HuH-7.5 (cell line): ENCODE measurements around the gene NR3C1.
"Not testable (repeated sequence)": the region's sequence is repeated elsewhere in the genome, so short reads cannot be mapped to it uniquely, and the experiment has no call there.

Source experiments
- DNase-seq: peaks from one replicate; pipeline ENCODE4 v3.0.0; 2011; ENCODE audit warnings: low spot score

NR3C1 gene

DNA sequence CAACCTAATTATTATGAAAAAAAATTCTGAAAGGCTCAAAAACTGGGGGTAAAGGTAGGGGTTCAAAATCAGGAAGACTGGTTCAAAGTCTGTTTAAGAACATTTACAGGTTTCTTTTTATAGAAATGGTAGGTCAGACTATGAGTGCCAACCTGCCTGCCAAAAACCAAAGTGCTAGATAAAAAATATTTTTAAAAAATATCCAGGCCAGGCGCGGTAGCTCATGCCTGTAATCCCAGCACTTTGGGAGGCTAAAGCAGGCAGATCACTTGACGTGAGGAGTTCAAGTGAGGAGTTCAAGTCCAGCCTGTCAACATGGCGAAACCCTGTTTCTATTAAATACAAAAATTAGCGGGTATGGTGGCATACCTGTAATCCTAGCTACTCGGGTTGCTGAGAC lies 67.0 kb downstream of the NR3C1 start:
- DNase-seq = no peak

GRCh38 chr5:143334903-143335302 lies 68.6 kb downstream of the NR3C1 start:
- no peak for DNase-seq

DNA sequence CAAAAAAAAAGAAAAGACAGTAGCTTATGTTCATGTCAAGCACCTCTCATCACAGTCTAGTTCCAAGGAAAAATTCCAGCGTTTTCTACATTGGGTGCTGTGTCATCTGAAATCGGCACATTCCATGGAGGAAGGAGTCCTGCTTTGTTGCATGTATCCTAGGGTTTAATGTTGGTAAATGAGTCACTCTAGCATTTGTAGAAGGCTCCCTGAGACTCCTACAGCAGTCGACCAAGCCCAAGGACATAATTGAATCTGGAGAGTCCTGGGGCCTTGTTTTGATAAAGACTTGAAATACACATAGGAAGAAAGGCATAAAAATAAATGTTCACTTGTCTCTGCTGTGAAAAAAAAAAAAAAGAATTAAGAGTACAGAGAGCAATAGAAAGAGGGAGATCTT lies 69.1 kb downstream of the NR3C1 start:
- not testable (repeated sequence) for DNase-seq

GRCh38 chr5:143331956-143332355 lies 71.5 kb downstream of the NR3C1 start:
- DNase-seq = no peak

GRCh38 chr5:143329843-143330242 lies 73.6 kb downstream of the NR3C1 start:
- DNase-seq = no peak

DNA sequence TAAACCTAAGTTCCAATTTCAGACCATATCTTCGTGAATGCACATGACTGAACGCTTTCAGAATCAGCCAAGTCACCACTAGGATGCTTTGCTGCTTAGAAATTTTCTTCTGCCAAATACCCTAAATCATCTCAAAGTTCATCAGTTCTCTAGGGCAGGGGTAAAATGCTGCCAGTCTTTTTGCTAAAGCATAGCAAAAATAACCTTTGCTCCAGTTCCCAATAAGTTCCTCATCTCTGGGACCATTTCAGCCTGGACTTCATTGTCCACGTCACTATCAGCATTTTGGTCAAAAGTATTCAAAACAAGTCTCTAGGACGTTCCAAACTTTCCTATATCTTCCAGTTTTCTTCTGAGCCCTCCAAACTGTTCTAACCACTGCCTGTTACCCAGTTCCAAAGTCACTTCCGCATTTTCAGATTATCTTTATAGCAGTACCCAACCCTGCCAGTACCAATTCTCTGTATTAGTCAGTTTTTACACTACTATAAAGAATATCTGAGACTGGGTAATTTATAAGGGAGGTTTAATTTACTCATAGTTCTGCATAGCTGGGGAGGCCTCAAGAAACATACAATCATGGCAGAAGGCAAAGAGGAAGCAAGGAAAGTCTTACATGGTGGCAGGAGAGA lies 74.8 kb downstream of the NR3C1 start:
- DNase-seq = no peak

GRCh38 chr5:143325086-143325485 lies 78.4 kb downstream of the NR3C1 start:
- DNase-seq = not testable (repeated sequence)

DNA sequence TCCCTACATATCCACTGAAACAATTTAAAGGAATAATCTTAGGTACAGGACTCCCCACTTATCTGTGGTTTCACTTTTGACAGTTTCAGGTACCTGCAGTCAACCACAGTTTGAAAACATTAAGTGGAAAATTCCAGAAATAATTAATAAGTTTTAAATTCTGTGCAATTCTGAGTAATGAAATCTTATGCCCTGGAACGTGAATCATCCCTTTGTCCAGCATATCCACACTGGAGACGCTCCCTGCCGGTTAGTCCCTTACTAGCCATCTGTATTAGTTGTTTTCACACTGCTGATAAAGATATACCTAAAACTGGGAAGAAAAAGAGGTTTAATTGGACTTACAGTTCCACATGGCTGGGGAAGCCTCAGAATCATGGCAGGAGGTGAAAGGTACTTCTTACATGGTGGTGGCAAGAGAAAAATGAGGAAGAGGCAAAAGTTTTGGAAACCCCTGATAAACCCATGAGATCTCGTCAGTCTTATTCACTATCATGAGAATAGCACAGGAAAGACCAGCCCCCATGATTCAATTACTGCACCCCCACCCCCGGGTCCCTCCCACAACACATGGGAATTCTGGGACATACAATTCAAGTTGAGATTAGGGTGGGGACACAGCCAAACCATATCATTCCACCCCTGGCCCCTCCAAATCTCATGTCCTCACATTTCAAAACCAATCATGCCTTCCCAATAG lies 80.4 kb downstream of the NR3C1 start:
- DNase-seq = not testable (repeated sequence)

DNA sequence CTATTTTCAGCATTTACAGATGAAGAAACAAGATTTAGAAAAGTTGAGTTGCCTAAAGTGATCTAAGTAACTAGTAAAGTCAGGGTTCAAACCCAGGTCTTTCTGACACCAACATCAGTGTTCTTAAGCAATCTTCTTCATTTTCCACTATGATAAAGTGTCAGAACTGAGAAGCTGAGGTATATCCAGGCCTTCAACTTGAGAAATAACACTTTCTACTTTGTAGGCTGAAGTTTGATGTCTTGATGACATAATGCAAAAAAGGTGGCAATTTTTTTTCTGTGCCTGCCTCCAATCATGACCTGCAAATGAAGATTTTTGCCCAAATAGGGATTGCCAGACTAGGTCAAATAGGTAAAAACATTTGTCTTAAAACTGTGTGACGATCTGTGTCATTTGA lies 81.3 kb downstream of the NR3C1 start:
- DNase-seq = no peak

DNA sequence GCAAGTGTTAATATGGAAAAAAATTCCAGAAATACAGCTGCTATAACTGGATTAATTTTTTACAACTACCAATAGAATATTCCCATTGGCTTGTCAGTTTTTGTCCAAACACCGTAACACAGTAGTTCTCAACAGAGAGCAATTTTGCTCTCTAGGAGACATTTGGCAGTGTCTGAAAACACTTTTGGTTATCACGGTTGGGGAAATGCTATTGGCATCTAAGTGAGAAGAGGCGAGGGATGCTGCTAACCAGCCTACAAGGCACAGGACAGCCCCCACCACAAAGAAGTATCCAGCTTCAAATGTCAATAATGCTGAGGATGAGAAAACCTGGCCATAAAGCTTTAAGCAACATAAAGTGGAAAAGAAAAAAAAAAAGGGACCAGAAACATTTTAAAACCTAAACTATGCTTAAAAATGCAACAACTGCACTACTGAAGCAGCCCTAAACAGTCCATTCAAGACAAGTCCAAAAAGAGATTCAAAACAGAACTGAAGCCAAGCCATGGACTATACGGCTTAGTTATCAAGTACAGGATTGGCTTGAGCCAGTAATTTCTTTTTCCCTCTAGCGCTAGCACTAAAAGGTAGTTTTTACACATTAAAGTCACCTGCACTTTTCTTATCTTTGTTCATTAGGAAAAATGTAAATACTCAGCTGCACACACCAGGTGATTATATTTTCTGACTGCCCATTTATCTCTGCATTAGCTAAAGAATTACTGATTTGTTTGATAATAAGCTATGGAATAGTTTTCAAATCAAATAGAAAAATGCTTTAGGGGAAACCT lies 83.9 kb downstream of the NR3C1 start:
- DNase-seq = no peak

GRCh38 chr5:143318833-143319232 lies 84.7 kb downstream of the NR3C1 start:
- no peak for DNase-seq

- DNase-seq = no peak
These were observed 85.2 kb downstream of the NR3C1 start for GRCh38 chr5:143318270-143318669.

GRCh38 chr5:143316844-143317631 lies 86.4 kb downstream of the NR3C1 start:
- no peak for DNase-seq

GRCh38 chr5:143316337-143316736 lies 87.1 kb downstream of the NR3C1 start:
- no peak for DNase-seq

- DNase-seq = no peak
These were observed 87.6 kb downstream of the NR3C1 start for GRCh38 chr5:143315929-143316328.

DNA sequence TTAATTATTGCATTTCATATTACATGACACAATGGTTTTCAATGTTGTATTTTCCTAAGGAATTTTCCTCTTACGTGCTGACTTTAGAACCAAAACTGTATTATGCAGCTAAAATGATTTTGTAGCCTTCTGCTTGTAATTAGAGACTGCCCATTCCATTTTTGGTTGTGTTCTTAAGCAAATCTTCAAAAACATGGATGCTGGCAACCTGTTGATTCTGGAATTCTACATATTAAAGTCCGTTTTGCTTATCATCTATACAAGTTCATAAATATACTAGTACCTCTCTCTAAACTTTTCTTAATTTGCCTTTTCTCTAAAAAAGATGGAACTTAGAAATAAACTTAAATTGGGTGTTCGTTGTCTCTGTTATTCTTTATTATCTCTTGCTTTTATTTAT lies 88.3 kb downstream of the NR3C1 start:
- DNase-seq = no peak

DNA sequence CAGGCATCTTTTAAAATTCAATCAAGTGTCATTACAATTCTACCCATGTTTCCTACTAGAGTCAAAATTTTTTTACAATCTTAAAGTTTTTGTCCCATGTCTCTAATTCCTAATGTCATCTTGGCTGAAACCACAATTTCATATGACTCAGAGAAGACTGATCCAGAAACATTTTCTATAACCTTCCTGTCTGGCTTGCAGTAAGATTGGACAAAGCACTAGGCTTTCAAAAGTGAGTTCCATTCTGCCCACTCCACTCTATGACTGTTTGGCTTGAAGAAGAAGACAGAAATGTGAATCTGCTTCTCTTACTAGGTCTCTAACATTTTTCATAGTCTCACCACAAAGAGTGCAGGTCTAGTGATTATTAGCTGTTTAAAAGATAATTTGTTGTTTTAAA lies 88.8 kb downstream of the NR3C1 start:
- DNase-seq = no peak

- no peak for DNase-seq
These were observed 89.4 kb downstream of the NR3C1 start for GRCh38 chr5:143314099-143314498.

DNA sequence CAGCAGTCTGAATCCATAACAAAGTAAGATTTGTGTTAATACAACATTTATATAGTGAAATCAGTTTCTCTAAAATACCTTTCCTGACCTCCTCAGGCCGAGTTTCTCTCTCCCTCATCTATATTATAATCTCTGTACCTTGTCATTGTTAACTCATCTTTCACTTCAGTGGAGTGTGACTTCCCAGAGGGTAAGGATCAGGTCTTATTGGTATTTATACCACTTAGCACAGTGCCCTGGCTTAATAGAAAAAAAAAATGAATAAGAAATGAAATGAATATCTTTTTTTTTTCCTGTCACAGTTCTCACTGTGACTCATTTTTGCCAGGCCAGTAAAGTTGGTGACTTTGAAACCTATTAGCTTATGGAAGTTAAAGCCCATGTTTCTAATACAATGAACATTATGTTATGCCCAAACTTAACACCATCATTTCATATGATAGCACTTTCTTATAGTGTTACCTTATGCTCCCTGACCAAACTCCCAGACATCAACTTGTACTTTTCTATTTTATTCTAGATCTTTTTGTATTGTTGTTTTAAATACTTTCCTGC lies 90.1 kb downstream of the NR3C1 start:
- no peak for DNase-seq

- DNase-seq = no peak
These were observed 90.7 kb downstream of the NR3C1 start for GRCh38 chr5:143312822-143313221.

- no peak for DNase-seq
These were observed 91.5 kb downstream of the NR3C1 start for GRCh38 chr5:143311955-143312354.

- DNase-seq = no peak
These were observed 92.1 kb downstream of the NR3C1 start for GRCh38 chr5:143311428-143311827.
